ENCODE data around the gene ITFG1.

DNA sequence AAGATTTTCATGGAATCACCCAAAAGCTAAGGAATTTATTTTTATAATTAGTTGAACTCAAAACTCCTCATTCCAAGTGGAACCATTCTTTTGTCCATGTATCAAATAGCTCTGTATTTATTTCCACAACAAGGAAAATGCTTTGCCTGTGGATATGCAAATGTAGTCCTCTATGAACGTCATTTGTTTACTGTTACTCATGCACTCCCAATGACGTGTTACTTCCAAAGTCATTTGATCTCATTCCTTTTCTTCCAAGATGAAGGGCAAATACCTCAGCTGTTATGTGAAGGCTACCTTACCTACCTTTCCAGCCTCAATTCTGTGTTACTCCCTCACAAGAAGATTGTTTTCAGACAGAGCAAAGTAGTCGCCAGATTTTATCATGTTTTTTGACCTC, 83.7 kb downstream of the ITFG1 start:
- TF ChIP-seq, protein P1, sequence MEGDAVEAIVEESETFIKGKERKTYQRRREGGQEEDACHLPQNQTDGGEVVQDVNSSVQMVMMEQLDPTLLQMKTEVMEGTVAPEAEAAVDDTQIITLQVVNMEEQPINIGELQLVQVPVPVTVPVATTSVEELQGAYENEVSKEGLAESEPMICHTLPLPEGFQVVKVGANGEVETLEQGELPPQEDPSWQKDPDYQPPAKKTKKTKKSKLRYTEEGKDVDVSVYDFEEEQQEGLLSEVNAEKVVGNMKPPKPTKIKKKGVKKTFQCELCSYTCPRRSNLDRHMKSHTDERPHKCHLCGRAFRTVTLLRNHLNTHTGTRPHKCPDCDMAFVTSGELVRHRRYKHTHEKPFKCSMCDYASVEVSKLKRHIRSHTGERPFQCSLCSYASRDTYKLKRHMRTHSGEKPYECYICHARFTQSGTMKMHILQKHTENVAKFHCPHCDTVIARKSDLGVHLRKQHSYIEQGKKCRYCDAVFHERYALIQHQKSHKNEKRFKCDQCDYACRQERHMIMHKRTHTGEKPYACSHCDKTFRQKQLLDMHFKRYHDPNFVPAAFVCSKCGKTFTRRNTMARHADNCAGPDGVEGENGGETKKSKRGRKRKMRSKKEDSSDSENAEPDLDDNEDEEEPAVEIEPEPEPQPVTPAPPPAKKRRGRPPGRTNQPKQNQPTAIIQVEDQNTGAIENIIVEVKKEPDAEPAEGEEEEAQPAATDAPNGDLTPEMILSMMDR (IDR thresholded peaks at IDR 0.05) = no peak
- no peak for TF ChIP-seq POLR2A (IDR thresholded peaks at IDR 0.05)

Measured in body of pancreas (tissue), 4 donors.